ENCODE data around the gene STK35.

Gene STK35

GRCh38 chr20:2138396-2138795 lies 36.8 kb downstream of the STK35 start:
- Histone ChIP-seq H3K36me3 (replicated peaks) (no peaks in the 10 kb centered on the region), H3K27me3 (replicated peaks) (no peaks in the 10 kb centered on the region), H3K4me3 (ENCODE audit: low read depth, low read length) (no peak overlapping the region), H3K27ac (no peak overlapping the region)
- in situ Hi-C loops (cut with HindIII; ENCODE audit: low pct_ligation_motif_present, low sequenced_read_pairs) = no loop called here
- DNase-seq = no peak
- TF ChIP-seq CTCF (IDR thresholded peaks at IDR 0.05; ENCODE audit: low read depth, low read length, missing control alignments) = no peak

- H3K27me3 ChIP-seq (replicated peaks) = no peaks in the 10 kb centered on the region
- no peak overlapping the region for H3K4me3 ChIP-seq (ENCODE audit: low read depth, low read length)
- in situ Hi-C loops (cut with HindIII; ENCODE audit: low pct_ligation_motif_present, low sequenced_read_pairs) = no loop called here
- peaks cover 3% of the 10 kb centered on the region for H3K36me3 ChIP-seq (replicated peaks)
- no peak for DNase-seq
- H3K27ac ChIP-seq = no peak overlapping the region
- no peak for TF ChIP-seq CTCF (IDR thresholded peaks at IDR 0.05; ENCODE audit: low read depth, low read length, missing control alignments)
These were observed 37.6 kb downstream of the STK35 start for GRCh38 chr20:2139250-2139649.

- in situ Hi-C loops (cut with HindIII; ENCODE audit: low pct_ligation_motif_present, low sequenced_read_pairs) = no loop called here
- Histone ChIP-seq H3K27ac (no peak overlapping the region), H3K27me3 (replicated peaks) (no peaks in the 10 kb centered on the region), H3K36me3 (replicated peaks) (peaks cover 8% of the 10 kb centered on the region), H3K4me3 (ENCODE audit: low read depth, low read length) (no peak overlapping the region)
- DNase-seq = no peak
- no peak for TF ChIP-seq CTCF (IDR thresholded peaks at IDR 0.05; ENCODE audit: low read depth, low read length, missing control alignments)
These were observed 38.1 kb downstream of the STK35 start for GRCh38 chr20:2139736-2140135.

GRCh38 chr20:2140561-2140960 lies 38.9 kb downstream of the STK35 start:
- no peak for DNase-seq

GRCh38 chr20:2141600-2142575 lies 40.3 kb downstream of the STK35 start:
- no peak for TF ChIP-seq CTCF (IDR thresholded peaks at IDR 0.05; ENCODE audit: low read depth, low read length, missing control alignments)
- Histone ChIP-seq H3K27me3 (replicated peaks) (no peaks in the 10 kb centered on the region), H3K27ac (no peak overlapping the region), H3K4me3 (ENCODE audit: low read depth, low read length) (no peak overlapping the region), H3K36me3 (replicated peaks) (peaks cover 9% of the 10 kb centered on the region)
- DNase-seq = no peak
- in situ Hi-C loops (cut with HindIII; ENCODE audit: low pct_ligation_motif_present, low sequenced_read_pairs) = no loop called here

More at GRCh38 chr20:2140561-2140960, 38.9 kb downstream of the STK35 start:
- no peak overlapping the region for H3K4me3 ChIP-seq (ENCODE audit: low read depth, low read length)
- peaks cover 9% of the 10 kb centered on the region for H3K36me3 ChIP-seq (replicated peaks)
- no peak for TF ChIP-seq CTCF (IDR thresholded peaks at IDR 0.05; ENCODE audit: low read depth, low read length, missing control alignments)
- H3K27ac ChIP-seq = no peak overlapping the region
- H3K27me3 ChIP-seq (replicated peaks) = no peaks in the 10 kb centered on the region
- in situ Hi-C loops (cut with HindIII; ENCODE audit: low pct_ligation_motif_present, low sequenced_read_pairs) = no loop called here

Measured in brain microvascular endothelial cell (primary cell).